HS-27A (cell line): ENCODE measurements around the gene FGD2.
"Not testable (repeated sequence)": the region's sequence is repeated elsewhere in the genome, so short reads cannot be mapped to it uniquely, and the experiment has no call there.

Source experiments
- DNase-seq: peaks from one replicate; pipeline ENCODE4 v3.0.0-alpha.2; 2012; ENCODE audit warnings: low read depth, missing footprints

FGD2 gene

GRCh38 chr6:37058984-37059343 is 53.5 kb downstream of the FGD2 start:
- not testable (repeated sequence) for DNase-seq

GRCh38 chr6:37059344-37060194 is 54.1 kb downstream of the FGD2 start:
- peak; percentile 96 for DNase-seq

- DNase-seq: no peak
Measured at GRCh38 chr6:37060195-37060559, 54.7 kb downstream of the FGD2 start.

- DNase-seq: no peak
Measured at GRCh38 chr6:37061157-37061804, 55.8 kb downstream of the FGD2 start.

- DNase-seq: no peak
Measured at GRCh38 chr6:37062424-37062823, 57.0 kb downstream of the FGD2 start.

- DNase-seq: no peak
Measured at GRCh38 chr6:37068356-37069270, 63.2 kb downstream of the FGD2 start.

- DNase-seq: no peak
Measured at GRCh38 chr6:37069639-37070038, 64.2 kb downstream of the FGD2 start.

GRCh38 chr6:37072526-37072925 is 67.1 kb downstream of the FGD2 start:
- no peak for DNase-seq

GRCh38 chr6:37074053-37074827 is 68.8 kb downstream of the FGD2 start:
- no peak for DNase-seq

- no peak for DNase-seq
Measured at GRCh38 chr6:37077191-37077904, 71.9 kb downstream of the FGD2 start.

GRCh38 chr6:37077905-37078296 is 72.4 kb downstream of the FGD2 start:
- peak; percentile 9 for DNase-seq
